Measurements from ENCODE around the gene SMG6. TPM values are rescaled to one million over a fixed set of nuclear protein-coding genes. Genes with fewer than 3 reads are reported as not detected.

The SMG6 gene
- total and polyA plus RNA-seq, 2 of the 13 experiments (the other 11 are each of a cell fraction or from before 2014, with no cell fraction given), result 4.6 to 14.6 TPM

GRCh38 chr17:2177235-2177811, 126.3 kb downstream of the SMG6 start (continued):
- TF ChIP-seq ATF4 (CRISPR knock-in tag; IDR thresholded peaks at IDR 0.05) (no peak), NCOR1 (IDR thresholded peaks at IDR 0.05; ENCODE audit: borderline replicate concordance, low read length) (no peak), PCBP2 (optimal IDR thresholded peaks at IDR 0.05; ENCODE audit: low read depth, low read length, poor library complexity, severe bottlenecking) (no peak), GABPB1 (CRISPR knock-in tag; IDR thresholded peaks at IDR 0.05) (peak; percentile 29; the same call in 1 of the 2 replicates), FOXA3 (CRISPR knock-in tag; IDR thresholded peaks at IDR 0.05) (peak; percentile 82), RFX3 (CRISPR knock-in tag; IDR thresholded peaks at IDR 0.05) (no peak), ZNF232 (CRISPR knock-in tag; IDR thresholded peaks at IDR 0.05; ENCODE audit: borderline replicate concordance) (no peak), ZNF737 (CRISPR knock-in tag; IDR thresholded peaks at IDR 0.05; ENCODE audit: borderline replicate concordance) (no peak), HOXD1 (CRISPR knock-in tag; IDR thresholded peaks at IDR 0.05) (no peak), KLF6 (CRISPR knock-in tag; IDR thresholded peaks at IDR 0.05) (no peak), SP1 (IDR thresholded peaks at IDR 0.05) (no peak), SP1 (CRISPR knock-in tag; IDR thresholded peaks at IDR 0.05) (no peak), TP53 (CRISPR knock-in tag; conservative IDR thresholded peaks at IDR 0.05) (no peak), ZNF556 (CRISPR knock-in tag; IDR thresholded peaks at IDR 0.05; ENCODE audit: borderline replicate concordance) (no peak), MLXIP (CRISPR knock-in tag; IDR thresholded peaks at IDR 0.05; ENCODE audit: borderline replicate concordance) (no peak), SOX13 (IDR thresholded peaks at IDR 0.05) (no peak), SOX13 (CRISPR knock-in tag; conservative IDR thresholded peaks at IDR 0.05 in 1 of 2, IDR thresholded peaks at IDR 0.05 in 1 of 2) (peak in 1 of 2 experiments; percentile 48; a peak in 1 of 4 replicates), ZMYM4 (CRISPR knock-in tag; IDR thresholded peaks at IDR 0.05) (no peak), CENPBD1 (CRISPR knock-in tag; IDR thresholded peaks at IDR 0.05; ENCODE audit: borderline replicate concordance, low read depth) (no peak), FOXP1 (IDR thresholded peaks at IDR 0.05) (no peak), FOXP1 (CRISPR knock-in tag; IDR thresholded peaks at IDR 0.05) (peak; percentile 15; the same call in 1 of the 2 replicates)
- TF ChIP-seq, protein P1, sequence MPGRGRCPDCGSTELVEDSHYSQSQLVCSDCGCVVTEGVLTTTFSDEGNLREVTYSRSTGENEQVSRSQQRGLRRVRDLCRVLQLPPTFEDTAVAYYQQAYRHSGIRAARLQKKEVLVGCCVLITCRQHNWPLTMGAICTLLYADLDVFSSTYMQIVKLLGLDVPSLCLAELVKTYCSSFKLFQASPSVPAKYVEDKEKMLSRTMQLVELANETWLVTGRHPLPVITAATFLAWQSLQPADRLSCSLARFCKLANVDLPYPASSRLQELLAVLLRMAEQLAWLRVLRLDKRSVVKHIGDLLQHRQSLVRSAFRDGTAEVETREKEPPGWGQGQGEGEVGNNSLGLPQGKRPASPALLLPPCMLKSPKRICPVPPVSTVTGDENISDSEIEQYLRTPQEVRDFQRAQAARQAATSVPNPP (CRISPR knock-in tag; IDR thresholded peaks at IDR 0.05), result no peak
- TF ChIP-seq, protein P2, sequence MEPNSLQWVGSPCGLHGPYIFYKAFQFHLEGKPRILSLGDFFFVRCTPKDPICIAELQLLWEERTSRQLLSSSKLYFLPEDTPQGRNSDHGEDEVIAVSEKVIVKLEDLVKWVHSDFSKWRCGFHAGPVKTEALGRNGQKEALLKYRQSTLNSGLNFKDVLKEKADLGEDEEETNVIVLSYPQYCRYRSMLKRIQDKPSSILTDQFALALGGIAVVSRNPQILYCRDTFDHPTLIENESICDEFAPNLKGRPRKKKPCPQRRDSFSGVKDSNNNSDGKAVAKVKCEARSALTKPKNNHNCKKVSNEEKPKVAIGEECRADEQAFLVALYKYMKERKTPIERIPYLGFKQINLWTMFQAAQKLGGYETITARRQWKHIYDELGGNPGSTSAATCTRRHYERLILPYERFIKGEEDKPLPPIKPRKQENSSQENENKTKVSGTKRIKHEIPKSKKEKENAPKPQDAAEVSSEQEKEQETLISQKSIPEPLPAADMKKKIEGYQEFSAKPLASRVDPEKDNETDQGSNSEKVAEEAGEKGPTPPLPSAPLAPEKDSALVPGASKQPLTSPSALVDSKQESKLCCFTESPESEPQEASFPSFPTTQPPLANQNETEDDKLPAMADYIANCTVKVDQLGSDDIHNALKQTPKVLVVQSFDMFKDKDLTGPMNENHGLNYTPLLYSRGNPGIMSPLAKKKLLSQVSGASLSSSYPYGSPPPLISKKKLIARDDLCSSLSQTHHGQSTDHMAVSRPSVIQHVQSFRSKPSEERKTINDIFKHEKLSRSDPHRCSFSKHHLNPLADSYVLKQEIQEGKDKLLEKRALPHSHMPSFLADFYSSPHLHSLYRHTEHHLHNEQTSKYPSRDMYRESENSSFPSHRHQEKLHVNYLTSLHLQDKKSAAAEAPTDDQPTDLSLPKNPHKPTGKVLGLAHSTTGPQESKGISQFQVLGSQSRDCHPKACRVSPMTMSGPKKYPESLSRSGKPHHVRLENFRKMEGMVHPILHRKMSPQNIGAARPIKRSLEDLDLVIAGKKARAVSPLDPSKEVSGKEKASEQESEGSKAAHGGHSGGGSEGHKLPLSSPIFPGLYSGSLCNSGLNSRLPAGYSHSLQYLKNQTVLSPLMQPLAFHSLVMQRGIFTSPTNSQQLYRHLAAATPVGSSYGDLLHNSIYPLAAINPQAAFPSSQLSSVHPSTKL (CRISPR knock-in tag; IDR thresholded peaks at IDR 0.05), result peak; percentile 72

All from HepG2 (cell line).